IPS-15b (cell line): ENCODE results near the gene DYNC2H1.
"Not testable (repeated sequence)": the region's sequence is repeated elsewhere in the genome, so short reads cannot be mapped to it uniquely, and the experiment has no call there.

Experiments
- H3K27me3 ChIP-seq: one replicate; pipeline ENCODE4 v1.6.1; 2013; ENCODE audit warnings: low read length; ENCODE audit not compliant: control insufficient read depth, insufficient read depth
- H3K36me3 ChIP-seq: one replicate; pipeline ENCODE4 v1.6.1; 2013; ENCODE audit warnings: low read length; ENCODE audit not compliant: control insufficient read depth, insufficient read depth
- H3K4me1 ChIP-seq: one replicate; pipeline ENCODE4 v1.6.1; 2013; ENCODE audit warnings: mild to moderate bottlenecking, low read length; ENCODE audit not compliant: control insufficient read depth, insufficient read depth
- H3K4me3 ChIP-seq: one replicate; pipeline ENCODE4 v1.5.1; 2013; ENCODE audit warnings: low read depth, low read length
- H3K9ac ChIP-seq: one replicate; pipeline ENCODE4 v1.6.1; 2013; ENCODE audit warnings: low read depth, mild to moderate bottlenecking, low read length
- H3K9me3 ChIP-seq: one replicate; pipeline ENCODE4 v1.6.1; 2013; ENCODE audit warnings: mild to moderate bottlenecking, low read length; ENCODE audit not compliant: control insufficient read depth, insufficient read depth

Gene DYNC2H1

GRCh38 chr11:103339485-103339857 lies 230.2 kb downstream of the DYNC2H1 start:
- no peaks in the 10 kb centered on the region for H3K9me3 ChIP-seq
- no peaks in the 10 kb centered on the region for H3K36me3 ChIP-seq
- no peak overlapping the region for H3K9ac ChIP-seq
- H3K4me3 ChIP-seq: no peak overlapping the region
- H3K27me3 ChIP-seq: no peaks in the 10 kb centered on the region
- peaks cover 13% of the 10 kb centered on the region for H3K4me1 ChIP-seq

DNA sequence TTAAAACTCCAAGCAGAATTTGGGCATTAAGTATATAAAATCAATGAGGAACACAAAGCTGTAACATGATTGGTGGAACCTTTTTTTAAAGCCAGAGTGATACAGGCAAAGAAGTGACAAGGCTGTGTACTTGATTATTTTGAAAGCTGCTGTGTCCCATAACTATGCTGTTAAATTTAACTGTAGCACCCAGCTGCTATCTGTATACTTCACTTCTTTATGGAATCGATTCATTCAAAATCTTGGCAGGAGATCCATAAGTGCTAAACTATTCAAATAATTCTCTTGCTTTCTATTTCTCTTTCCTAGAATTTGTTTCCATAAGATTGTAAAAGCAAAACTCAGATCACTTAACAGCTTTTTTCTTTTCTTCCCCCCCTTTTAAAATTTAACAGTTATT lies 231.7 kb downstream of the DYNC2H1 start:
- Histone ChIP-seq H3K4me3 (no peak overlapping the region), H3K27me3 (no peaks in the 10 kb centered on the region), H3K9me3 (no peaks in the 10 kb centered on the region), H3K4me1 (peaks cover 13% of the 10 kb centered on the region), H3K36me3 (no peaks in the 10 kb centered on the region), H3K9ac (no peak overlapping the region)

DNA sequence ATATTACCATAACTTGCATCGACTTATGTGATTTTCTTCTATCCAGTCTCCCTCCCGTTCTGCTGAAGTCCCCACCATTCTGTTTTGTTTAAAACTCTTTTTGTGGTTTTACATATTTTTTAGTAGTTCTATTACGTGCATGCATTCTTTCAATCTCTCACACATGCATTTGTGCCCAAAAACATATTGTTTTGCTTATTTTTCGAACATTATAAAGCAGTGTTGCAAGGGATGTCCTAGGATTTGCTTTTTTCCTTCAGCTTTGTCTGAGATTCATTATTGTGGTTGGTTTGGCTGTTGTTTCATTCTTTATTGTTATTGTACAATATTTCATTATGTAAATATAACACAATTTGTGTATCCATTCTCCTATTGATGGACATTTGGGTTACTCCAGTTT lies 235.7 kb downstream of the DYNC2H1 start:
- no peak overlapping the region for H3K4me3 ChIP-seq
- no peaks in the 10 kb centered on the region for H3K36me3 ChIP-seq
- no peaks in the 10 kb centered on the region for H3K27me3 ChIP-seq
- H3K4me1 ChIP-seq: peaks cover 3% of the 10 kb centered on the region
- H3K9ac ChIP-seq: no peak overlapping the region
- H3K9me3 ChIP-seq: no peaks in the 10 kb centered on the region

- no peak overlapping the region for H3K9ac ChIP-seq
- H3K4me3 ChIP-seq: no peak overlapping the region
- H3K9me3 ChIP-seq: no peaks in the 10 kb centered on the region
- no peaks in the 10 kb centered on the region for H3K27me3 ChIP-seq
- no peaks in the 10 kb centered on the region for H3K4me1 ChIP-seq
- H3K36me3 ChIP-seq: no peaks in the 10 kb centered on the region
Observed at GRCh38 chr11:103349595-103349994, 240.4 kb downstream of the DYNC2H1 start.

DNA sequence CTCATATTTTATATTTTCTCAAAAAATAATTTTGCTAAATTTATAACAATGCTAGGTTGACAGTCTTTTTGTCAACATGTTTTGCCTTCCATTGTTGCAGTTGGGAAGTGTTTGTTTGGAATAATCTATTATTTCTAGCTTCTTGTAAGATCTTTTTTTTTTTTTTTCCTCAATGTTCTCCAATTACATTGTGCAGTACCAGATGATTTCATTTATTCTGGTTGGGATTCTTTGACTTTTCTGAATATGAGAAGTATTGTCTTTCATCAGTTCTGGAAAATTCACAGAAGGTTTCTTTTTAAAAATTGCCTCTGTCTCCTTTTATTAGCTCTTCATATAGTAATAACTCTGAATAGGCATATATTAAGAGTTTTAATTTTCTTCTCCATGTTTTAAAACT lies 245.4 kb downstream of the DYNC2H1 start:
- Histone ChIP-seq H3K27me3 (no peaks in the 10 kb centered on the region), H3K4me1 (peaks cover 4% of the 10 kb centered on the region), H3K36me3 (no peaks in the 10 kb centered on the region), H3K4me3 (no peak overlapping the region), H3K9ac (no peak overlapping the region), H3K9me3 (no peaks in the 10 kb centered on the region)

DNA sequence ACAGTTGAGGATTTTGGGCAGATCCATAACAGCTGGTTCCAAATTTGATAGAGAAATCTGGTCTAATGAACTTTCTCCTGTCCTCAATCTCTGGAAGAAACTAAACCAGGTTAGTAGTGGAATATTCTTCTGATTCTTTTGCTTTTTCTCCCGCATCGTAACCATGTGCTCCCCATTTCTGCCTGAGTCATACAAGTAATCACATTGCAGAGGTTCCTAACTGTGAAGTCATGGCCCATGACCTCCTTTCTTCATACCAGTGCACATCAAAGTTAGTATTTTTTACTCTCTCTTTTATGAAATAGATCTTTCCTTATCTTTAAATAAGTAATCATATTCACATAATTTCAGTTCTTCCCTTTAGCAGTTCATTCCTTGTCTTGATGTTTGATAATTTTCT lies 249.0 kb downstream of the DYNC2H1 start:
- Histone ChIP-seq H3K9me3 (no peaks in the 10 kb centered on the region), H3K9ac (no peak overlapping the region), H3K27me3 (no peaks in the 10 kb centered on the region), H3K4me3 (no peak overlapping the region), H3K36me3 (no peaks in the 10 kb centered on the region), H3K4me1 (peaks cover 4% of the 10 kb centered on the region)

GRCh38 chr11:103359216-103359615 lies 250.0 kb downstream of the DYNC2H1 start:
- no peaks in the 10 kb centered on the region for H3K9me3 ChIP-seq
- H3K27me3 ChIP-seq: no peaks in the 10 kb centered on the region
- no peak overlapping the region for H3K4me3 ChIP-seq
- no peaks in the 10 kb centered on the region for H3K36me3 ChIP-seq
- H3K4me1 ChIP-seq: peaks cover 4% of the 10 kb centered on the region
- H3K9ac ChIP-seq: no peak overlapping the region

DNA sequence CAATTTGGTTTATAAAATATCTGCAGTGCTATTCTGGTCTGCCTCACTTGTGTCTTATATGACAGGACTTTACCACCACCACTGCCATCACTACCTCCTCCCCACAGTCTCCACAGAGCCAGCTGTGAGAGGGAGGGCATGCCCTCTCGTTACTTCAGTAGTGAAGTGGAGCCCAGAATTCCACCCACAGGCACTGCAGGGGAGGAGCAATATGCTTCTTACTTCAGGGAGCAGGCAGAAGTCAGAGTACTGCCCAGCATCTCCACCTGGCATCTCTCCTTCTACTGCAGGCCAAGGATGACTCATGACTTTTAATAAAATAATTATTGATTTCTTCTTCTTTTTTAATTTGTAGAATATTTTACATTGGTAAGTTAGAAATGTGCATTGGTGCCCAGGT lies 255.5 kb downstream of the DYNC2H1 start:
- Histone ChIP-seq H3K36me3 (peaks cover 4% of the 10 kb centered on the region), H3K27me3 (no peaks in the 10 kb centered on the region), H3K4me3 (no peak overlapping the region), H3K9ac (no peak overlapping the region), H3K4me1 (no peaks in the 10 kb centered on the region), H3K9me3 (no peaks in the 10 kb centered on the region)

GRCh38 chr11:103367650-103368049 lies 258.4 kb downstream of the DYNC2H1 start:
- Histone ChIP-seq H3K9ac (no peak overlapping the region), H3K36me3 (peaks cover 4% of the 10 kb centered on the region), H3K9me3 (no peaks in the 10 kb centered on the region), H3K4me1 (no peaks in the 10 kb centered on the region), H3K4me3 (no peak overlapping the region), H3K27me3 (no peaks in the 10 kb centered on the region)

DNA sequence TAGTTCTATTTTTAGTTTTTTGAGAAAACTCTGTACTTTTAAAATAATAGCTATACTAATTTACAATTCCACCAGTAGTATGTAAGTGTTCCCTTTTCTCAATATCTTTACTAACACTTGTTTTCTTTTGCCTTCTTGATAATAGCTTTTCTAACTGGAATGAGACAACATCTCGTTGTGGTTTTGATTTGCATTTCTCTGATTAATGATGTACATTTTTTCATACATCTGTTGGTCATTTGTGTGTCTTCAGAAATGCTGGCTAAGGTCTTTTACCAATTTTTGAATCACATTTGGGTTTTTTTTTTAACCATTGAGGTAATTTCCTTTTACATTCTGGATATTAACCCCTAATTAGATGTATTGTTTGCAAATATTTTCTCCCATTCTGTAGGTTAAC lies 258.9 kb downstream of the DYNC2H1 start:
- Histone ChIP-seq H3K4me1 (no peaks in the 10 kb centered on the region), H3K36me3 (peaks cover 4% of the 10 kb centered on the region), H3K4me3 (no peak overlapping the region), H3K9ac (no peak overlapping the region), H3K9me3 (no peaks in the 10 kb centered on the region), H3K27me3 (no peaks in the 10 kb centered on the region)

GRCh38 chr11:103370076-103370475 lies 260.9 kb downstream of the DYNC2H1 start:
- H3K9me3 ChIP-seq: no peaks in the 10 kb centered on the region
- H3K4me1 ChIP-seq: no peaks in the 10 kb centered on the region
- H3K36me3 ChIP-seq: peaks cover 4% of the 10 kb centered on the region
- no peaks in the 10 kb centered on the region for H3K27me3 ChIP-seq
- H3K9ac ChIP-seq: no peak overlapping the region
- H3K4me3 ChIP-seq: no peak overlapping the region

DNA sequence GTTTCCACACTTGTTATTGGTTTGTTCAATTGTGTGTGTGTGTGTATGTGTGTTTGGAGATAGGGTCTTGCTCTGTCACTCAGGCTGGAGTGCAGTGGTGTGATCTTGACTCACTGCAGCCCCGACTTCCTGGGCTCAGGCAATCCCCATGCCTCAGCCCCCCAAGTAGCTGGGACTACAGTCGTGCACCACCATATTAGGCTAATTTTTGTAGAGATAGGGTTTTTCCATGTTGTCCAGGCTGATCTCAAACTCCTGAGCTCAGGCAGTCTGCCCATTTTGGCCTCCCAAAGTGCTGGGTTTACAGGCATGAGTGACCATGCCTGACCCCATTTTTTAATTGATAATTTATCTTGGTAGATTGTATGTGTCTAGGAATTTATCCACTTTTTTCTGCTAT lies 263.7 kb downstream of the DYNC2H1 start:
- H3K27me3 ChIP-seq: no peaks in the 10 kb centered on the region
- no peak overlapping the region for H3K9ac ChIP-seq
- H3K4me3 ChIP-seq: no peak overlapping the region
- H3K9me3 ChIP-seq: no peaks in the 10 kb centered on the region
- H3K36me3 ChIP-seq: peaks cover 4% of the 10 kb centered on the region
- H3K4me1 ChIP-seq: no peaks in the 10 kb centered on the region

DNA sequence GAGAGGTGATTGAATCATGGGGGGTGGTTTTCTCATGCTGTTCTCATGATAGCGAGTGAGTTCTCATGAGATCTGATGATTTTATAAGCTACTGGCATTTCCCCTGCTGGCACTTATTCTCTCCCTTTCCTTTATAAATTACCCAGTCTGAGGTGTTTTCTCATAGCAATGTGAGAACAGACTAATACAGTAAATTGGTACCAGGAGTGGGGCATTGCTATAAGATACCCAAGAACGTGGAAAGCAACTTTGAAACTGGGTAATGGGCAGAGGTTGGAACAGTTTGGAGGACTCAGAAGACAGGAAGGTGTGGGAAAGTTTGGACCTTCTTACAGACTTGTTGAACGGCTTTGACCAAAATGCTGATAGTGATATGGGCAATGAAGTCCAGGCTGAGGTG lies 265.0 kb downstream of the DYNC2H1 start:
- not testable (repeated sequence) for H3K27me3 ChIP-seq, H3K4me1 ChIP-seq, H3K9me3 ChIP-seq, H3K36me3 ChIP-seq, H3K9ac ChIP-seq, H3K4me3 ChIP-seq
